Esophagus squamous epithelium (tissue), 5 donors: ENCODE results near the gene JARID2. TPM values are rescaled to one million over a fixed set of nuclear protein-coding genes. Genes with fewer than 3 reads are reported as not detected.

Experiments
- DNase-seq: peaks from one replicate; lab custom pipeline; 2025; lab: John Stamatoyannopoulos, UW
- H3K27ac ChIP-seq, 4 donors: fragments of 200-600 bp; sonication (generic); one replicate each; pipeline ENCODE4 v1.5.1; 2016 to 2019; ENCODE audit warnings: mild to moderate bottlenecking in 1 of 4
- H3K27me3 ChIP-seq, 4 donors: fragments of 200-600 bp; sonication (generic); 1 replicate in 3 of 4; 2 replicates in 1 of 4; pipeline versions ENCODE4 v1.5.1 to v1.6.0; 2017 to 2021; ENCODE audit warnings: antibody characterized with exemption in 1 of 4
- H3K36me3 ChIP-seq, 3 donors: fragments of 200-600 bp; sonication (generic); one replicate each; pipeline ENCODE4 v1.5.1; 2016 to 2019
- H3K4me1 ChIP-seq, 3 donors: fragments of 200-600 bp; sonication (generic); one replicate each; pipeline ENCODE4 v1.5.1; 2017 to 2019
- H3K4me3 ChIP-seq, 4 donors: fragments of 200-600 bp; sonication (generic); 1 replicate in 3 of 4; 2 replicates in 1 of 4; pipeline ENCODE4 v1.5.1; 2016 to 2019; ENCODE audit warnings: mild to moderate bottlenecking in 2 of 4, moderate library complexity in 1 of 4
- H3K9me3 ChIP-seq, 3 donors: fragments of 200-600 bp; sonication (generic); one replicate each; pipeline ENCODE4 v1.5.1; 2016 to 2019
- POLR2A ChIP-seq, 4 donors: fragments of 450-650 bp; IDR thresholded peaks; one replicate each; pipeline ENCODE4 v1.6.1; 2017; ENCODE audit warnings: antibody characterized with exemption in 4 of 4, mild to moderate bottlenecking in 4 of 4, moderate library complexity in 3 of 4
- WGBS, 2 donors: methylation state at CpG; one replicate each; pipeline ENCODE4 v1.1.5; 2018; 5-methylcytosine and 5-hydroxymethylcytosine counted together
- intact Hi-C: fragments of 100-400 bp; cut with DNase I; formaldehyde crosslinking; loops from one replicate; pipeline ENCODE4 v1.15.0; 2022
- total RNA-seq, 4 donors: library from RNA; depleted of rRNA; stranded (reverse); fragments of >200 nt; gene quantifications; one replicate each; pipeline ENCODE4 v1.1.0, GENCODE V29; 2016
- TF ChIP-seq, protein P1 (sequence below), 6 experiments: fragments of 450-650 bp in 4 of 6; fragments of 200-600 bp in 2 of 6; sonication (generic) in 2 of 6; IDR thresholded peaks; one replicate each; pipeline ENCODE4 v1.5.1; 2016 to 2019; ENCODE audit warnings: antibody characterized with exemption in 6 of 6, mild to moderate bottlenecking in 4 of 6, moderate library complexity in 4 of 6
- donor health status: DM: yes; HTN: yes; CAD: no.

JARID2 gene
- total RNA-seq, 4 donors from 2014 or later = 13.3 to 19.6 (median 16.3) TPM

GRCh38 chr6:15518878-15519277 is 273.0 kb downstream of the JARID2 start:
- TF ChIP-seq, protein P1, sequence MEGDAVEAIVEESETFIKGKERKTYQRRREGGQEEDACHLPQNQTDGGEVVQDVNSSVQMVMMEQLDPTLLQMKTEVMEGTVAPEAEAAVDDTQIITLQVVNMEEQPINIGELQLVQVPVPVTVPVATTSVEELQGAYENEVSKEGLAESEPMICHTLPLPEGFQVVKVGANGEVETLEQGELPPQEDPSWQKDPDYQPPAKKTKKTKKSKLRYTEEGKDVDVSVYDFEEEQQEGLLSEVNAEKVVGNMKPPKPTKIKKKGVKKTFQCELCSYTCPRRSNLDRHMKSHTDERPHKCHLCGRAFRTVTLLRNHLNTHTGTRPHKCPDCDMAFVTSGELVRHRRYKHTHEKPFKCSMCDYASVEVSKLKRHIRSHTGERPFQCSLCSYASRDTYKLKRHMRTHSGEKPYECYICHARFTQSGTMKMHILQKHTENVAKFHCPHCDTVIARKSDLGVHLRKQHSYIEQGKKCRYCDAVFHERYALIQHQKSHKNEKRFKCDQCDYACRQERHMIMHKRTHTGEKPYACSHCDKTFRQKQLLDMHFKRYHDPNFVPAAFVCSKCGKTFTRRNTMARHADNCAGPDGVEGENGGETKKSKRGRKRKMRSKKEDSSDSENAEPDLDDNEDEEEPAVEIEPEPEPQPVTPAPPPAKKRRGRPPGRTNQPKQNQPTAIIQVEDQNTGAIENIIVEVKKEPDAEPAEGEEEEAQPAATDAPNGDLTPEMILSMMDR (IDR thresholded peaks at IDR 0.05) = no peak
- TF ChIP-seq POLR2A (IDR thresholded peaks at IDR 0.05) = no peak
- H3K27me3 ChIP-seq = no peaks in the 10 kb centered on the region
- intact Hi-C loops = loop anchor here (10.0 kb wide), 1 partner anchor 96 kb away; no protein-coding TSS in a partner anchor
- 100% methylated on average over 6 of the region's 10 CpGs; no CpG with 5 or more reads in 1 of the 2 donors for WGBS, 2 donors
- DNase-seq = no peak
- peaks cover 18 to 98% (median 26%) of the 10 kb centered on the region in 3 donors for H3K36me3 ChIP-seq
- no peak overlapping the region for H3K4me3 ChIP-seq
- peaks cover 0 to 10% (median 8%) of the 10 kb centered on the region in 3 donors for H3K4me1 ChIP-seq
- H3K9me3 ChIP-seq = no peaks in the 10 kb centered on the region
- H3K27ac ChIP-seq = no peak overlapping the region

DNA sequence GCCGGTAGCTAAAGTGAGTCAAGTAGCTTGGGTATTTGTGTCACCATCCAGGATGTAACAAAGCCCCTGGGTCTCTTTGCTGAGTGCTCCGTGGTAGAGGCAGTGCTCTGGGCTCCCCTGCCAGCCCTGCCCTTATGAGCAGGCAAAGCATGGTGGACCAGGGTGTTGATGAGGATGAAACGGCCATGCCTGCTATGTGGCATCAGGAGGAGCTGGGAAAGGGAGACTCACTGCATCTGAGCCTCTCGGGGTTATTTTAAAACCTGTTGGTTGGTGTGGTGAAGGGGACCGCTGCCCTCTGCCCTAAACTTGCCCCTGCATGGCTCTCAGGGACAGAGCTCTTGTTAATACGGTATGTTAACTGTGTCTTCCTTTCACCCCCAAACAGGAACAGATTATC is 273.8 kb downstream of the JARID2 start:
- no peak for DNase-seq
- Histone ChIP-seq H3K9me3 (no peaks in the 10 kb centered on the region), H3K4me1 (peaks cover 0 to 10% (median 8%) of the 10 kb centered on the region in 3 donors), H3K4me3 (no peak overlapping the region), H3K27me3 (no peaks in the 10 kb centered on the region), H3K36me3 (peaks cover 18 to 98% (median 31%) of the 10 kb centered on the region in 3 donors), H3K27ac (no peak overlapping the region)
- WGBS, 2 donors = 65 to 91% methylated on average over 5 to 6 of the region's 6 CpGs
- intact Hi-C loops = loop anchor here (10.0 kb wide), 1 partner anchor 95 kb away; no protein-coding TSS in a partner anchor
- TF ChIP-seq POLR2A (IDR thresholded peaks at IDR 0.05) = no peak
- TF ChIP-seq, protein P1 (IDR thresholded peaks at IDR 0.05) = no peak

DNA sequence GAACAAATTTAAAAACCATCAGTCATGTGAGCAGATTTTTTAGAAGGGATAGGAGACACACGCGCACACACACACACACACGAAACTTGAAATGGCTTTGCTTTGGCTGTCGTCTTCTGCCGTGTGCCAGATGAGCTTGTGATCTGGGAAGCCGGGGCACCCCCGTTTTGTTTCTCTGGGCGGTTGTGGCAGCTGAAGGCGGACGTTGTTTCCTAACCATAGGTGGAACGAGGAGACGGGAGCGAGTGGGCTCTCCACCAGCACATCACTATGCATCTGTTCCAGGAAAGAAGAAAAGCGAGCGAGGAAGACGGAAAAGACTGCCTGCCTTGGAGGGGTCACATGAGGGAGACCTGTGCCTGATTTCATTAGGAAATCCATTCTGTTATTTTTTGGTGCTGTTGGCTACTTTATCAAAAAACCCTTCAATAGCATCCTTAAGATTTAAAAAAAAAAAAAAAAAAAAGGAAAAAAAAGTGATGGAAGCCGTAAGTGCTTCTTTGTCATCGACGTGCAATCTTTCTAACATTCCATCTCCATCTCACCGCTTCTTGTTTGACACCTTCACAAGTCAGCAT is 274.8 kb downstream of the JARID2 start:
- H3K36me3 ChIP-seq = peaks cover 18 to 96% (median 31%) of the 10 kb centered on the region in 3 donors
- WGBS, 2 donors = 93% methylated on average over 17 to 20 of the region's 20 CpGs
- peaks cover 0 to 10% (median 8%) of the 10 kb centered on the region in 3 donors for H3K4me1 ChIP-seq
- no peaks in the 10 kb centered on the region for H3K9me3 ChIP-seq
- DNase-seq = no peak
- H3K27me3 ChIP-seq = no peaks in the 10 kb centered on the region
- intact Hi-C loops = no loop called here
- H3K4me3 ChIP-seq = no peak overlapping the region
- no peak for TF ChIP-seq POLR2A (IDR thresholded peaks at IDR 0.05)
- TF ChIP-seq, protein P1 (IDR thresholded peaks at IDR 0.05) = no peak
- peak overlapping the region in 1 of 4 donors; percentile 65 for H3K27ac ChIP-seq

DNA sequence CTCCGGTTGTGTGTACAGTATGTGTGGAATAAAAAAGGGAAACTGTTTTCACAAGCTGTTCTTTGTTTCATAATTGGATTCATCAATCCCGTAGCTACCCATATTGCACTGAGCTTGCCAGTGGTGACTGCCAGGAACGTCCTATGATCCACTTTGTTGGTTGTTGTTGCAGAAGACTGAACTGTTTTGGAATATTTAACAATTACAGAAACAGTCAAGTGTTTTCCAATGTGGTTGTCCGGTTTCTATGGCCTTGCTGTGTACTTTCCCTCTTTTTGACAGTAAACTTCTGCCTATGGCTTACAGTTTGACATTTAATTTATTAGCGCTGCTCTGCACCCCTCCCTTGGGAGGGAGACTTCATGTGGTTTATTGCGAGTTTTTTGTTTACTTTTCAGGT is 275.7 kb downstream of the JARID2 start:
- WGBS, 2 donors = 49 to 63% methylated on average over 6 of the region's 6 CpGs
- Histone ChIP-seq H3K27ac (peak overlapping the region in 3 of 4 donors; percentile 18 to 65 (median 25)), H3K27me3 (no peaks in the 10 kb centered on the region), H3K4me3 (no peak overlapping the region), H3K4me1 (peaks cover 0 to 10% (median 8%) of the 10 kb centered on the region in 3 donors), H3K36me3 (peaks cover 13 to 96% (median 31%) of the 10 kb centered on the region in 3 donors), H3K9me3 (no peaks in the 10 kb centered on the region)
- intact Hi-C loops = no loop called here
- TF ChIP-seq, protein P1 (IDR thresholded peaks at IDR 0.05) = no peak
- TF ChIP-seq POLR2A (IDR thresholded peaks at IDR 0.05) = no peak
- no peak for DNase-seq

- intact Hi-C loops = no loop called here
- H3K27me3 ChIP-seq = no peaks in the 10 kb centered on the region
- 88 to 98% methylated on average over 5 to 7 of the region's 9 CpGs for WGBS, 2 donors
- H3K4me1 ChIP-seq = peaks cover 0 to 10% (median 8%) of the 10 kb centered on the region in 3 donors
- H3K36me3 ChIP-seq = peaks cover 9 to 93% (median 30%) of the 10 kb centered on the region in 3 donors
- no peak overlapping the region for H3K4me3 ChIP-seq
- TF ChIP-seq, protein P1 (IDR thresholded peaks at IDR 0.05) = no peak
- no peak for TF ChIP-seq POLR2A (IDR thresholded peaks at IDR 0.05)
- H3K9me3 ChIP-seq = no peaks in the 10 kb centered on the region
- DNase-seq = no peak
- H3K27ac ChIP-seq = peak overlapping the region in 3 of 4 donors; percentile 18 to 65 (median 25)
These were observed 276.2 kb downstream of the JARID2 start for GRCh38 chr6:15522026-15522425.
